Bronchial epithelial cell (primary cell): ENCODE measurements around the gene CDKL5. TPM values are rescaled to one million over a fixed set of nuclear protein-coding genes. Genes with fewer than 3 reads are reported as not detected.

Experiments
- DNase-seq: peaks from one replicate; pipeline ENCODE4 v3.0.0-alpha.2; 2010; ENCODE audit warnings: low read depth
- FAIRE-seq: peaks from 2 replicates; lab custom pipeline; 2011; peaks lifted over from hg19 to GRCh38; lab: Jason Lieb, UNC
- H3K27me3 ChIP-seq: 2 replicates; pipeline ENCODE4 v1.5.1; 2011; ENCODE audit warnings: low read length; ENCODE audit not compliant: control insufficient read depth, insufficient read depth
- H3K36me3 ChIP-seq: 2 replicates; pipeline ENCODE4 v1.5.1; 2011; ENCODE audit warnings: low read length; ENCODE audit not compliant: control insufficient read depth, insufficient read depth
- H3K4me3 ChIP-seq: 2 replicates; pipeline ENCODE4 v1.5.1; 2011; ENCODE audit warnings: mild to moderate bottlenecking, low read depth, low read length, control low read depth
- total RNA-seq: library from RNA; depleted of rRNA; stranded (reverse); fragments of >200 nt; gene quantifications from 2 replicates; pipeline ENCODE4 v1.2.1, GENCODE V29; 2014
- TF ChIP-seq, protein P1 (sequence below): IDR thresholded peaks from 2 replicates; pipeline ENCODE4 v1.5.1; 2011; ENCODE audit warnings: mild to moderate bottlenecking, moderate library complexity, low read length, control low read depth, inconsistent platforms; ENCODE audit not compliant: insufficient read depth, severe bottlenecking

CDKL5 gene
- total RNA-seq, 1 donor from 2014 or later: 2.6 TPM

GRCh38 chrX:18440835-18441234 lies 15.4 kb downstream of the CDKL5 start:
- no peaks in the 10 kb centered on the region for H3K27me3 ChIP-seq
- H3K4me3 ChIP-seq: no peak overlapping the region
- no peak for DNase-seq
- no peaks in the 10 kb centered on the region for H3K36me3 ChIP-seq
- FAIRE-seq: no peak
- TF ChIP-seq, protein P1, sequence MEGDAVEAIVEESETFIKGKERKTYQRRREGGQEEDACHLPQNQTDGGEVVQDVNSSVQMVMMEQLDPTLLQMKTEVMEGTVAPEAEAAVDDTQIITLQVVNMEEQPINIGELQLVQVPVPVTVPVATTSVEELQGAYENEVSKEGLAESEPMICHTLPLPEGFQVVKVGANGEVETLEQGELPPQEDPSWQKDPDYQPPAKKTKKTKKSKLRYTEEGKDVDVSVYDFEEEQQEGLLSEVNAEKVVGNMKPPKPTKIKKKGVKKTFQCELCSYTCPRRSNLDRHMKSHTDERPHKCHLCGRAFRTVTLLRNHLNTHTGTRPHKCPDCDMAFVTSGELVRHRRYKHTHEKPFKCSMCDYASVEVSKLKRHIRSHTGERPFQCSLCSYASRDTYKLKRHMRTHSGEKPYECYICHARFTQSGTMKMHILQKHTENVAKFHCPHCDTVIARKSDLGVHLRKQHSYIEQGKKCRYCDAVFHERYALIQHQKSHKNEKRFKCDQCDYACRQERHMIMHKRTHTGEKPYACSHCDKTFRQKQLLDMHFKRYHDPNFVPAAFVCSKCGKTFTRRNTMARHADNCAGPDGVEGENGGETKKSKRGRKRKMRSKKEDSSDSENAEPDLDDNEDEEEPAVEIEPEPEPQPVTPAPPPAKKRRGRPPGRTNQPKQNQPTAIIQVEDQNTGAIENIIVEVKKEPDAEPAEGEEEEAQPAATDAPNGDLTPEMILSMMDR: no peak

DNA sequence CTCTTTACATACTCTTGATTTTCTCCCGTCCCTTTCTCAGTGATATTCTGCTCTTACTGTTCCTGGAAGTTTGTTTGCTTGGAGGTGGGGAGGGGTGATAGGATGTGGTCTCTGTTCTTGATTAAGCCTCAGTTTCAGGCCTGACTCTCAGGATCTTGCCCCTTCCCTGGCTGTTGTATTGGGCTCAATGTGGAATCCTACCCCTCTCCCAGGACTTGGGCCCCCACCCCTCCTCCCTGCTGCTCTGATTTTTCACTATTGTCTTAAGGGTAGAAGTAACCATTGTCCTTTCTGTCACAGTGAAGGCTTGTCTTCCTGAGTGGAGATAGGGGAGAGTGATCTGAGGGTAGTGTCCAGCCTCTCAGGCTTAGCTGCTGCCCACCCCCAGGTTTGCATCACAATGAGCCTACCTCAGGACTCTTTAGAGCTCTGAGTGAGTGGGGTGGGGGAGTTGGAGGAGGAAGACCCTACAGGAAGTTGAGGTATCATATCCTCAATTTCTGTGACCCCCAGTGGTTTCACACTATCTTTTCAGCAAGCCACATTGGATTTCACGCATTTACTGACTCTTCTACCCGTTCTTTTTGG lies 16.5 kb downstream of the CDKL5 start:
- H3K4me3 ChIP-seq: no peak overlapping the region
- H3K27me3 ChIP-seq: no peaks in the 10 kb centered on the region
- DNase-seq: no peak
- TF ChIP-seq, protein P1: no peak
- no peak for FAIRE-seq
- H3K36me3 ChIP-seq: no peaks in the 10 kb centered on the region

GRCh38 chrX:18448416-18448815 lies 23.0 kb downstream of the CDKL5 start:
- FAIRE-seq (no peak), DNase-seq (no peak)
- Histone ChIP-seq H3K36me3 (no peaks in the 10 kb centered on the region), H3K4me3 (no peak overlapping the region), H3K27me3 (no peaks in the 10 kb centered on the region)
- TF ChIP-seq, protein P1: no peak

DNA sequence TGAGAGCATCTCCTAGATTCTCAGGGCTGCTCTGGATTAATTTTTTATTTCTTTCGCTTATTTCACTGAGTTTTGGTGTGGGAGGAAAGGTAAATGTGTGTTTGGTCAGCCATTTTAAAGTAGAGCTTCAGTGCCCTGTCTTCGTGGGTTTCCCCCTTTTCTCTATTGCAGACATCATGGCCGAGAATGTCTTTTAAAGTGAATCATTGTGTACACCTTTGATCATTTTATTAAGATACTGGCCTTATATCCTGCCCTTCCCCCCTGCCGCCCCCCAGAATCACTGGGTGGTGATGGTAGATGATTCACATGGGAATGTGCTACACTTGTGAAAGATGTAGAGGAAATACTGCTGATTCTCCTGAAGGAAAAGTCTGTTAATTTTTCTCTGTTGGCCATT lies 23.8 kb downstream of the CDKL5 start:
- no peaks in the 10 kb centered on the region for H3K36me3 ChIP-seq
- FAIRE-seq: no peak
- no peaks in the 10 kb centered on the region for H3K27me3 ChIP-seq

GRCh38 chrX:18455384-18455783 lies 30.0 kb downstream of the CDKL5 start:
- Histone ChIP-seq H3K36me3 (no peaks in the 10 kb centered on the region), H3K27me3 (no peaks in the 10 kb centered on the region), H3K4me3 (no peak overlapping the region)
- FAIRE-seq (no peak), DNase-seq (no peak)
- TF ChIP-seq, protein P1: no peak

More for the DNA sequence above, 23.8 kb downstream of the CDKL5 start:
- no peak for DNase-seq
- TF ChIP-seq, protein P1: no peak
- H3K4me3 ChIP-seq: no peak overlapping the region

- TF ChIP-seq, protein P1: no peak
- DNase-seq: no peak
- no peak for FAIRE-seq
- H3K27me3 ChIP-seq: no peaks in the 10 kb centered on the region
- no peaks in the 10 kb centered on the region for H3K36me3 ChIP-seq
- H3K4me3 ChIP-seq: no peak overlapping the region
These were observed 31.6 kb downstream of the CDKL5 start for GRCh38 chrX:18457000-18457399.
